NCI-H187 treated with DMSO at 0.1 percent for 48 hours (cell line): Measurements from ENCODE around the gene GMPR.

Experiments
- DNase-seq: peaks from one replicate; lab custom pipeline; 2025; lab: John Stamatoyannopoulos, UW

GMPR gene

GRCh38 chr6:16272201-16272600 is 33.8 kb downstream of the GMPR start:
- no peak for DNase-seq

- DNase-seq: no peak
Observed at GRCh38 chr6:16273256-16273655, 34.9 kb downstream of the GMPR start.

GRCh38 chr6:16274483-16274882 is 36.1 kb downstream of the GMPR start:
- DNase-seq: no peak

GRCh38 chr6:16274885-16275589 is 36.6 kb downstream of the GMPR start:
- no peak for DNase-seq

- DNase-seq: no peak
Observed at GRCh38 chr6:16277101-16277981, 39.0 kb downstream of the GMPR start.

- no peak for DNase-seq
Observed at GRCh38 chr6:16278048-16278724, 39.8 kb downstream of the GMPR start.

GRCh38 chr6:16278750-16279149 is 40.4 kb downstream of the GMPR start:
- no peak for DNase-seq

- no peak for DNase-seq
Observed at GRCh38 chr6:16279243-16279642, 40.9 kb downstream of the GMPR start.

GRCh38 chr6:16282370-16282769 is 44.0 kb downstream of the GMPR start:
- DNase-seq: no peak

- DNase-seq: no peak
Observed at GRCh38 chr6:16284472-16284871, 46.1 kb downstream of the GMPR start.

- DNase-seq: no peak
Observed at GRCh38 chr6:16285467-16286150, 47.2 kb downstream of the GMPR start.

GRCh38 chr6:16286151-16286522 is 47.8 kb downstream of the GMPR start:
- DNase-seq: no peak

- DNase-seq: no peak
Observed at GRCh38 chr6:16288163-16288562, 49.8 kb downstream of the GMPR start.

GRCh38 chr6:16291739-16292138 is 53.4 kb downstream of the GMPR start:
- DNase-seq: no peak

- no peak for DNase-seq
Observed at GRCh38 chr6:16292432-16292831, 54.0 kb downstream of the GMPR start.

- peak; percentile 93 for DNase-seq
Observed at GRCh38 chr6:16292942-16293341, 54.6 kb downstream of the GMPR start.

- DNase-seq: no peak
Observed at GRCh38 chr6:16294371-16294770, 56.0 kb downstream of the GMPR start.

- no peak for DNase-seq
Observed at GRCh38 chr6:16295060-16295459, 56.7 kb downstream of the GMPR start.

GRCh38 chr6:16295471-16295870 is 57.1 kb downstream of the GMPR start:
- DNase-seq: no peak

GRCh38 chr6:16296061-16296670 is 57.8 kb downstream of the GMPR start:
- no peak for DNase-seq

- no peak for DNase-seq
Observed at GRCh38 chr6:16299861-16300260, 61.5 kb downstream of the GMPR start.

- DNase-seq: no peak
Observed at GRCh38 chr6:16301511-16301910, 63.1 kb downstream of the GMPR start.
